ENCODE data around the gene SPRN.

DNA sequence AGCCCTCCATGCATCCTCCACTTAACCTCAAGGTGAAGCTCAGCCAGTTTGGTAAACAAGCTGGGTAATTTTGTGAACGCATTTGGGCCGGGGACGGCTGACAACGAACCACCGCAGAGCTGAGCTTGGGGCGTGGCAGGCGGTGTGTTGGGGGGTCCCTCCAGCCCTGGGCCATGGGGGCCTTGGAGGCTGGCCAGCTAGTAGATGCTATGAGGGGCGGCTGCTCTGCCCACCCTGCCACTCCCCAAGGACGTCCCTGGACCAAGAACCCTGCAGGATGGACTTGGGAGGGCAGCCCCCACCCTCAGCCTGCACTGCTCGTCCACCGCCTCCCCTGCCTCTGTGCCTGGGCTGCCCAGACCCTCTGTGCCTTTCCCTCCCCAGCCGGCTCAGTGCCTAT, 17.4 kb upstream of the SPRN start:
- TF ChIP-seq, protein P1, sequence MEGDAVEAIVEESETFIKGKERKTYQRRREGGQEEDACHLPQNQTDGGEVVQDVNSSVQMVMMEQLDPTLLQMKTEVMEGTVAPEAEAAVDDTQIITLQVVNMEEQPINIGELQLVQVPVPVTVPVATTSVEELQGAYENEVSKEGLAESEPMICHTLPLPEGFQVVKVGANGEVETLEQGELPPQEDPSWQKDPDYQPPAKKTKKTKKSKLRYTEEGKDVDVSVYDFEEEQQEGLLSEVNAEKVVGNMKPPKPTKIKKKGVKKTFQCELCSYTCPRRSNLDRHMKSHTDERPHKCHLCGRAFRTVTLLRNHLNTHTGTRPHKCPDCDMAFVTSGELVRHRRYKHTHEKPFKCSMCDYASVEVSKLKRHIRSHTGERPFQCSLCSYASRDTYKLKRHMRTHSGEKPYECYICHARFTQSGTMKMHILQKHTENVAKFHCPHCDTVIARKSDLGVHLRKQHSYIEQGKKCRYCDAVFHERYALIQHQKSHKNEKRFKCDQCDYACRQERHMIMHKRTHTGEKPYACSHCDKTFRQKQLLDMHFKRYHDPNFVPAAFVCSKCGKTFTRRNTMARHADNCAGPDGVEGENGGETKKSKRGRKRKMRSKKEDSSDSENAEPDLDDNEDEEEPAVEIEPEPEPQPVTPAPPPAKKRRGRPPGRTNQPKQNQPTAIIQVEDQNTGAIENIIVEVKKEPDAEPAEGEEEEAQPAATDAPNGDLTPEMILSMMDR (IDR thresholded peaks at IDR 0.05) = no peak
- TF ChIP-seq EZH2 (IDR thresholded peaks at IDR 0.05; ENCODE audit: borderline replicate concordance, insufficient read depth, low read depth, low read length, poor library complexity, severe bottlenecking) = no peak
